ENCODE results near the gene PCYT2.
A peak's percentile ranks its signal among the peaks of the same experiment; 100 is the strongest.

The PCYT2 gene

GRCh38 chr17:81944858-81945257, 33.7 kb upstream of the PCYT2 start:
- no peak for DNase-seq (ENCODE audit: low spot score)

GRCh38 chr17:81942167-81942553, 31.0 kb upstream of the PCYT2 start:
- DNase-seq (ENCODE audit: low spot score) = no peak

GRCh38 chr17:81941484-81942166, 30.4 kb upstream of the PCYT2 start:
- no peak for DNase-seq (ENCODE audit: low spot score)

- DNase-seq (ENCODE audit: low spot score) = no peak
Measured at GRCh38 chr17:81940538-81941483, 29.6 kb upstream of the PCYT2 start.

- no peak for DNase-seq (ENCODE audit: low spot score)
Measured at GRCh38 chr17:81939881-81940385, 28.7 kb upstream of the PCYT2 start.

- DNase-seq (ENCODE audit: low spot score) = no peak
Measured at GRCh38 chr17:81939218-81939617, 28.0 kb upstream of the PCYT2 start.

- DNase-seq (ENCODE audit: low spot score) = no peak
Measured at GRCh38 chr17:81935709-81936084, 24.5 kb upstream of the PCYT2 start.

GRCh38 chr17:81934850-81935708, 23.9 kb upstream of the PCYT2 start:
- DNase-seq (ENCODE audit: low spot score) = no peak

- DNase-seq (ENCODE audit: low spot score) = no peak
Measured at GRCh38 chr17:81934098-81934757, 23.0 kb upstream of the PCYT2 start.

- no peak for DNase-seq (ENCODE audit: low spot score)
Measured at GRCh38 chr17:81933178-81933699, 22.0 kb upstream of the PCYT2 start.

GRCh38 chr17:81932333-81932983, 21.3 kb upstream of the PCYT2 start:
- no peak for DNase-seq (ENCODE audit: low spot score)

GRCh38 chr17:81931557-81932332, 20.5 kb upstream of the PCYT2 start:
- DNase-seq (ENCODE audit: low spot score) = no peak

- no peak for DNase-seq (ENCODE audit: low spot score)
Measured at GRCh38 chr17:81931189-81931556, 20.0 kb upstream of the PCYT2 start.

GRCh38 chr17:81930142-81931125, 19.2 kb upstream of the PCYT2 start:
- DNase-seq (ENCODE audit: low spot score) = no peak

GRCh38 chr17:81929253-81930141, 18.3 kb upstream of the PCYT2 start:
- DNase-seq (ENCODE audit: low spot score) = no peak

GRCh38 chr17:81928544-81929252, 17.5 kb upstream of the PCYT2 start:
- DNase-seq (ENCODE audit: low spot score) = peak; percentile 54

Data from SK-N-DZ (cell line).